Esophagus (tissue), 2 donors: ENCODE measurements around the gene ATP6V0E1. TPM values are rescaled to one million over a fixed set of nuclear protein-coding genes. Genes with fewer than 3 reads are reported as not detected.

Experiments
- H3K27ac ChIP-seq, 2 donors: one replicate each; pipeline ENCODE4 v1.5.1; 2013; ENCODE audit warnings: low read depth in 2 of 2, mild to moderate bottlenecking in 2 of 2, inconsistent platforms in 1 of 2, low read length in 1 of 2, moderate library complexity in 1 of 2
- H3K27me3 ChIP-seq, 2 donors: one replicate each; pipeline ENCODE4 v1.6.1; 2013; ENCODE audit warnings: low read length in 2 of 2, control low read depth in 1 of 2, mild to moderate bottlenecking in 1 of 2; ENCODE audit not compliant: insufficient read depth in 2 of 2, control insufficient read depth in 1 of 2
- H3K36me3 ChIP-seq, 2 donors: one replicate each; pipeline ENCODE4 v1.6.1; 2013; ENCODE audit warnings: low read length in 1 of 2; ENCODE audit not compliant: control insufficient read depth in 2 of 2, insufficient read depth in 2 of 2
- H3K4me1 ChIP-seq, 2 donors: one replicate each; pipeline ENCODE4 v1.6.1; 2013; ENCODE audit warnings: low read length in 1 of 2; ENCODE audit not compliant: control insufficient read depth in 2 of 2, insufficient read depth in 2 of 2
- H3K4me3 ChIP-seq, 2 donors: one replicate each; pipeline ENCODE4 v1.5.1; 2013; ENCODE audit warnings: low read length in 2 of 2, mild to moderate bottlenecking in 2 of 2, low read depth in 1 of 2, moderate library complexity in 1 of 2
- H3K9me3 ChIP-seq, 2 donors: one replicate each; pipeline ENCODE4 v1.6.1; 2013; ENCODE audit warnings: mild to moderate bottlenecking in 2 of 2, low read depth in 1 of 2, low read length in 1 of 2, moderate library complexity in 1 of 2; ENCODE audit not compliant: control insufficient read depth in 2 of 2, insufficient read depth in 1 of 2
- WGBS, 2 donors: extraction: QIAGEN DNeasy Blood & Tissue Kit; methylation state at CpG; one replicate each; pipeline ENCODE4 v1.1.7; 2013; 5-methylcytosine and 5-hydroxymethylcytosine counted together
- polyA plus RNA-seq, 2 donors: library from polyadenylated mRNA; stranded (reverse); fragments of 200-250 nt; gene quantifications; one replicate each; pipeline ENCODE4 v1.2.3, GENCODE V29; 2013
- donor health status: healthy with polysubstance abuse.
- donor health status: Bipolar disorder and iron deficiency.

Gene ATP6V0E1
- 100 to 1,000 TPM; 182 to 192 TPM for polyA plus RNA-seq

GRCh38 chr5:172983542-172984243 lies at the start of gene ATP6V0E1:
TSS of gene ATP6V0E1 (plus strand) at chr5:172983771. CDS start at chr5:172983861, 90 bp downstream.
- 0% methylated on average over 47 to 49 of the region's 49 CpGs for WGBS, 2 donors
- H3K36me3 ChIP-seq, result peaks cover 0 to 2% of the 10 kb centered on the region in 2 donors
- H3K27ac ChIP-seq, result peak within 1 kb of the TSS; percentile 94 to 99
- no peaks in the 10 kb centered on the region for H3K9me3 ChIP-seq
- H3K4me1 ChIP-seq, result peaks cover 2% of the 10 kb centered on the region in 2 donors
- H3K27me3 ChIP-seq, result no peaks in the 10 kb centered on the region
- peak within 1 kb of the TSS; percentile 91 to 96 for H3K4me3 ChIP-seq

- no peak overlapping the region for H3K27ac ChIP-seq
- H3K36me3 ChIP-seq, result peaks cover 3 to 16% of the 10 kb centered on the region in 2 donors
- H3K27me3 ChIP-seq, result no peaks in the 10 kb centered on the region
- WGBS, 2 donors, result 81 to 85% methylated on average over 14 of the region's 14 CpGs
- no peaks in the 10 kb centered on the region for H3K4me1 ChIP-seq
- no peak overlapping the region for H3K4me3 ChIP-seq
- no peaks in the 10 kb centered on the region for H3K9me3 ChIP-seq
These were observed 48.5 kb upstream of the ATP6V0E1 start for GRCh38 chr5:172935096-172935495.

DNA sequence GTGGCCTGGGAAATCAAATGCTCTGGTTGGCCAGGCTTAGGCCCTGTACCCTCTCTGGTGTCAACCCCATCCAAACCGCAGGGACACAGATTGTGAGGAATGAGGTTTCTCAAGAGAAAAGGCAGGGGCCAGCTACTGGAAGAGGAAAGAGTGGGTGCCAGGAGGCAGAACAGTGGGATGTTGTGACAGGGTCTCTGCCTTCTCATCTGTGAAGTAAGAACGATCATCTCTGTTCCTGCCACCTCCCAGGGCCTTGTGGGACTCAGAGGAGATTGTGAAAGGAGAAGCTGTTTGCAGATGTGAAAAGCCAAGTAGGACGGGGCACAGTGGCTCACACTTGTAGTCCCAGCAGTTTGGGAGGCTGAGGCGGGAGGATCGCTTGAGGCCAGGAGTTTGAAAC lies 47.2 kb upstream of the ATP6V0E1 start:
- WGBS, 2 donors, result 96 to 97% methylated on average over 5 of the region's 5 CpGs
- no peaks in the 10 kb centered on the region for H3K9me3 ChIP-seq
- H3K27ac ChIP-seq, result no peak overlapping the region
- H3K36me3 ChIP-seq, result peaks cover 3 to 18% of the 10 kb centered on the region in 2 donors
- H3K4me1 ChIP-seq, result no peaks in the 10 kb centered on the region
- H3K27me3 ChIP-seq, result no peaks in the 10 kb centered on the region
- no peak overlapping the region for H3K4me3 ChIP-seq

DNA sequence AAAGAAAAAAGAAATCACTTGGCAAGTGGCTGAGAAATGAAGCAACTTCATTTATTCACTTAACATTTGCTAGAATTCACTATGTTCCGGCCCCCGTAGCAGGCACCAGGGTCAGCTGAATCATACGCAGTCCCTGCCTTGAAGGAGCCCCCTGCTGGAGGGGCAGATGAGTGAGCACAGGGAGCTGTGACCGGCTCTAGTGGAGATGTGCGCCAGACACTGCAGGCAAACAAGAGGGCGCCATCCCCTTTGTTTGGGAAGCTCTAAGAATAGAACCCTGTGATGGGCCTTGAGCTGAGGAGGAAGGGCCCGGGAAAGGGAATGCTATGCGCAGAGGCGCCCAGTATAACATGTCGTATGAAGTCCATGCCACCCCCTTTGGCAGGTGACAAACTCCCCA lies 44.5 kb upstream of the ATP6V0E1 start:
- Histone ChIP-seq H3K27ac (no peak overlapping the region), H3K4me1 (no peaks in the 10 kb centered on the region), H3K36me3 (peaks cover 3 to 28% of the 10 kb centered on the region in 2 donors), H3K4me3 (no peak overlapping the region), H3K27me3 (no peaks in the 10 kb centered on the region), H3K9me3 (no peaks in the 10 kb centered on the region)
- WGBS, 2 donors, result 80 to 81% methylated on average over 10 of the region's 10 CpGs

DNA sequence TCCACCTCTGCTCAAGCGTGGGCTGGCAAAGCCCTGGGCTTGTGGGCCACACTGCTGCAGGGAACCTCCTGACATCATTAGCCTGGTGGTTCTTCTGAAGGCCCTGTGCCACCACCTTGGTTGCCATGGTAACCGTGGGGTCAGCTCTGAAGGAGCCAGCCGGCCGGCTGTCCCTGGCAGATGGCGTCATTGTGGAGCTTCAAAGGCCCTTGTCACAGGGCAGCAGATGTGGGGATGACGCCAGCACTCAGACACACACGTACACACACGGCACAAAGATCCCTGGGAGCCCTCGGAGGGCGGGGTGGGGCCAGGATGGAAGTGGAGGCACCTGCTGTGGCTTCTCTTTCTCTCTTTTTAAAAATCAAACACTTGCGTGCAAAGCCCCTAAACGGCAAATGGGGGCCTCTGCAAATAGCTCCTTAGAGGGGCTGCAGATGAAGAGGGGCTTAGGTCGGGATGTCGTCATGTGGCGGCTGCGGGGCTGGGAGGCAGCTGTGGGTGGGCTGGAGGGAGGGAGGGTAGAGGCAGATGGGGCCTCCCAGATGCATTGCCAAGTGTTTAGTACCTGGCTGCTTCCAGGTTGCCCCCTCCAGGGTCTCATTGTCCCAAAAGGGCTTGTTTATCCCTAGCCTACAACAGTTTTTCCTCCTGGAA lies 43.8 kb upstream of the ATP6V0E1 start:
- H3K4me3 ChIP-seq, result no peak overlapping the region
- no peak overlapping the region for H3K27ac ChIP-seq
- WGBS, 2 donors, result 78 to 79% methylated on average over 16 of the region's 16 CpGs
- H3K4me1 ChIP-seq, result no peaks in the 10 kb centered on the region
- H3K9me3 ChIP-seq, result no peaks in the 10 kb centered on the region
- H3K36me3 ChIP-seq, result peaks cover 0 to 30% of the 10 kb centered on the region in 2 donors
- H3K27me3 ChIP-seq, result no peaks in the 10 kb centered on the region

DNA sequence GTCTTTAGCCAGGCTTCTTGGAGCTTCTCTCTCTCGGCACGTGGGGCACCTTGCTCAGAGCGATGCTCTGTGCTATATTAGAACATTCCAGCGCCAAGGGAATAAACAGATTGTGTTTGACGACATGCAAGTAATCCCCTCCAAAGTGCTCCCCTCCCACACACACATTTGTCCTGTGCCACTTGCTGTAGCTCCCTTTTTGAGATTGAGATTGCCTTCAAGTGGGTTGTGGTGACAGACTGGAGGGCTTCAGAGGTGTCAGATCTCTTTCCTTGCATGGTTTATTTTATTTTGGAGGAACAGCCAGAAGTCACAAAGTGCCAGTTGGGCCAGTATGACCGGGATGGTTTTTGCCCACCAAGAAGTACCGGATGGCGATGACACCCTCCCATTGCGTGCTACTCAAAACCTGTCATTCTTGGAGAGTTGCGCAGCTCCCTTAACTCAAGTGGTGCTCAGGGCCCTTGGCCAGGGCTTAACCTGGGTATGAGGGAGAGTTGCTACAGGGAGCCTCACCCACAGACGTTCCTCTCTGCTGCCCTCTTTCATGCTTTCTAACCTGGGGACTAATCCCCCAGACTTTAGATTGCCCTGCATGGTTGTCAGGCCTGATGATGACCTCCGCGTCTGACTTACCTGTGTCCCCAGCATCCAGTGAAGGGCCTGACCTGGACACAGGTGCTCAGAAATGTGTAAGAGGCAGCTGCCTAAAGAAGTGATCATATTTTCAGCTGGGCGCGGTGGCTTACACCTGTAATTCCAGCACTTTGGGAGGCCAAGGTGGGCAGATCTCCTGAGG lies 43.1 kb upstream of the ATP6V0E1 start:
- Histone ChIP-seq H3K4me3 (no peak overlapping the region), H3K27me3 (no peaks in the 10 kb centered on the region), H3K36me3 (peaks cover 0 to 27% of the 10 kb centered on the region in 2 donors), H3K27ac (no peak overlapping the region), H3K4me1 (no peaks in the 10 kb centered on the region), H3K9me3 (no peaks in the 10 kb centered on the region)
- 91 to 93% methylated on average over 15 of the region's 15 CpGs for WGBS, 2 donors

DNA sequence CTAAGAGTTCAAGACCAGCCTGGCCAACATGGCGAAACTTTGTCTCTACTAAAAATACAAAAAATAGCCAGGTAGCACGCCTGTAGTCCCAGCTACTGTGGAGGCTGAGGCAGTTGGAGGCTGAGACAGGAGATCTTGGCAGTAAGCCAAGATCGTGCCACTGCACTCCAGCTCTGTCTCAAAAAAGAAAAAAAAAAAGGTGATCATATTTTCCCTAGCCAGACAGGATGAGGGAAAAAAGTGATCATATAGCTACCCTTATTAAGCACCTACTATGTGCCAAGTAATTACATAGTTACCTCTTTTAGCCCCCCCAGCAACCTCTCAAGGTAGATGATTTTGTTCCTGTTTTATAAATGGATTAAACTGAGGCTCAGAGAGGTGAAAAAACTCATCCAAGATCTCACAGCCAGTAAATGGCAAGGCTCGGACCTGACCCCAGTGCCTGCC lies 42.5 kb upstream of the ATP6V0E1 start:
- H3K4me3 ChIP-seq, result no peak overlapping the region
- no peaks in the 10 kb centered on the region for H3K4me1 ChIP-seq
- H3K27me3 ChIP-seq, result no peaks in the 10 kb centered on the region
- H3K27ac ChIP-seq, result no peak overlapping the region
- H3K36me3 ChIP-seq, result peaks cover 0 to 29% of the 10 kb centered on the region in 2 donors
- WGBS, 2 donors, result 65 to 67% methylated on average over 4 of the region's 4 CpGs
- H3K9me3 ChIP-seq, result no peaks in the 10 kb centered on the region

GRCh38 chr5:172942556-172942955 lies 41.0 kb upstream of the ATP6V0E1 start:
- Histone ChIP-seq H3K27ac (no peak overlapping the region), H3K27me3 (no peaks in the 10 kb centered on the region), H3K4me1 (no peaks in the 10 kb centered on the region), H3K4me3 (no peak overlapping the region), H3K36me3 (peaks cover 0 to 29% of the 10 kb centered on the region in 2 donors), H3K9me3 (no peaks in the 10 kb centered on the region)
- WGBS, 2 donors, result 91 to 95% methylated on average over 11 of the region's 11 CpGs

GRCh38 chr5:172943283-172943841 lies 40.2 kb upstream of the ATP6V0E1 start:
- no peaks in the 10 kb centered on the region for H3K27me3 ChIP-seq
- no peak overlapping the region for H3K4me3 ChIP-seq
- H3K4me1 ChIP-seq, result no peaks in the 10 kb centered on the region
- WGBS, 2 donors, result 71% methylated on average over 18 of the region's 18 CpGs
- peak overlapping the region in 1 of 2 donors; percentile 25 for H3K27ac ChIP-seq
- peaks cover 0 to 29% of the 10 kb centered on the region in 2 donors for H3K36me3 ChIP-seq
- no peaks in the 10 kb centered on the region for H3K9me3 ChIP-seq
